Fibroblast of villous mesenchyme (primary cell): ENCODE data around the gene PPP6R2. TPM values are rescaled to one million over a fixed set of nuclear protein-coding genes. Genes with fewer than 3 reads are reported as not detected.

Source experiments
- DNase-seq: peaks from one replicate; pipeline ENCODE4 v3.0.0-alpha.2; 2010; ENCODE audit warnings: low read depth
- H3K4me3 ChIP-seq: 2 replicates; pipeline ENCODE4 v1.5.1; 2011; ENCODE audit warnings: low read depth, mild to moderate bottlenecking, low read length
- CTCF ChIP-seq: IDR thresholded peaks from 2 replicates; pipeline ENCODE4 v1.5.1; 2012; ENCODE audit warnings: low read depth, mild to moderate bottlenecking, low read length; ENCODE audit not compliant: insufficient read depth
- total RNA-seq: library from RNA; depleted of rRNA; stranded (reverse); fragments of >200 nt; gene quantifications from 2 replicates; pipeline ENCODE4 v1.2.3, GENCODE V29; 2012

Gene PPP6R2
- total RNA-seq, 1 donor: 54.0 TPM

GRCh38 chr22:50473855-50474671, 130.9 kb downstream of the PPP6R2 start:
- peak overlapping the region; percentile 65 for H3K4me3 ChIP-seq
- peak; percentile 60 for DNase-seq
- no peak for TF ChIP-seq CTCF

GRCh38 chr22:50474710-50475651, 131.9 kb downstream of the PPP6R2 start, which contains the start of gene SBF1:
Gene SBF1, minus strand, starts transcription at chr22:50475035. Its CDS starts 195 bp downstream, at chr22:50474840.
- no peak for TF ChIP-seq CTCF
- peak within 1 kb of the TSS; percentile 65 for H3K4me3 ChIP-seq
- DNase-seq: peak; percentile 88

- no peak for DNase-seq
- H3K4me3 ChIP-seq: no peak overlapping the region
- no peak for TF ChIP-seq CTCF
Observed at GRCh38 chr22:50475652-50476002, 132.5 kb downstream of the PPP6R2 start.

- TF ChIP-seq CTCF: no peak
- H3K4me3 ChIP-seq: no peak overlapping the region
- no peak for DNase-seq
Observed at GRCh38 chr22:50476868-50477267, 133.7 kb downstream of the PPP6R2 start.

- TF ChIP-seq CTCF: no peak
Observed at GRCh38 chr22:50477923-50478322, 134.8 kb downstream of the PPP6R2 start.

GRCh38 chr22:50479721-50480120, 136.6 kb downstream of the PPP6R2 start:
- no peak for DNase-seq
- no peak for TF ChIP-seq CTCF
- no peak overlapping the region for H3K4me3 ChIP-seq

More at GRCh38 chr22:50477923-50478322, 134.8 kb downstream of the PPP6R2 start:
- no peak overlapping the region for H3K4me3 ChIP-seq
- DNase-seq: no peak
